ENCODE measurements around the gene TPSD1. TPM values are rescaled to one million over a fixed set of nuclear protein-coding genes. Genes with fewer than 3 reads are reported as not detected.

The TPSD1 gene
- total and polyA plus RNA-seq, 2 experiments from 2014 or later = 0.17 TPM; not detected in 1

- TF ChIP-seq REST (IDR thresholded peaks at IDR 0.05; ENCODE audit: unreplicated experiment) (no peak), EZH2phosphoT487 (IDR thresholded peaks at IDR 0.05; ENCODE audit: unreplicated experiment) (no peak), ZNF331 (CRISPR knock-in tag; IDR thresholded peaks at IDR 0.05; ENCODE audit: low read depth) (no peak), STAT1 (IDR thresholded peaks at IDR 0.05; ENCODE audit: unreplicated experiment) (no peak), NANOG (IDR thresholded peaks at IDR 0.05; ENCODE audit: borderline replicate concordance) (no peak), ETS1 (IDR thresholded peaks at IDR 0.05) (no peak), POLR2AphosphoS5 (IDR thresholded peaks at IDR 0.05; ENCODE audit: low read depth) (no peak), CREB1 (CRISPR knock-in tag; IDR thresholded peaks at IDR 0.05; ENCODE audit: low read depth) (no peak), EZH2 (IDR thresholded peaks at IDR 0.05; ENCODE audit: low read depth, unreplicated experiment) (no peak)
- TF ChIP-seq, protein P1, sequence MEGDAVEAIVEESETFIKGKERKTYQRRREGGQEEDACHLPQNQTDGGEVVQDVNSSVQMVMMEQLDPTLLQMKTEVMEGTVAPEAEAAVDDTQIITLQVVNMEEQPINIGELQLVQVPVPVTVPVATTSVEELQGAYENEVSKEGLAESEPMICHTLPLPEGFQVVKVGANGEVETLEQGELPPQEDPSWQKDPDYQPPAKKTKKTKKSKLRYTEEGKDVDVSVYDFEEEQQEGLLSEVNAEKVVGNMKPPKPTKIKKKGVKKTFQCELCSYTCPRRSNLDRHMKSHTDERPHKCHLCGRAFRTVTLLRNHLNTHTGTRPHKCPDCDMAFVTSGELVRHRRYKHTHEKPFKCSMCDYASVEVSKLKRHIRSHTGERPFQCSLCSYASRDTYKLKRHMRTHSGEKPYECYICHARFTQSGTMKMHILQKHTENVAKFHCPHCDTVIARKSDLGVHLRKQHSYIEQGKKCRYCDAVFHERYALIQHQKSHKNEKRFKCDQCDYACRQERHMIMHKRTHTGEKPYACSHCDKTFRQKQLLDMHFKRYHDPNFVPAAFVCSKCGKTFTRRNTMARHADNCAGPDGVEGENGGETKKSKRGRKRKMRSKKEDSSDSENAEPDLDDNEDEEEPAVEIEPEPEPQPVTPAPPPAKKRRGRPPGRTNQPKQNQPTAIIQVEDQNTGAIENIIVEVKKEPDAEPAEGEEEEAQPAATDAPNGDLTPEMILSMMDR (conservative IDR thresholded peaks at IDR 0.05; ENCODE audit: low read depth in 2 of 2) = no peak
Observed at GRCh38 chr16:1209081-1209480, 46.8 kb upstream of the TPSD1 start (continued).

DNA sequence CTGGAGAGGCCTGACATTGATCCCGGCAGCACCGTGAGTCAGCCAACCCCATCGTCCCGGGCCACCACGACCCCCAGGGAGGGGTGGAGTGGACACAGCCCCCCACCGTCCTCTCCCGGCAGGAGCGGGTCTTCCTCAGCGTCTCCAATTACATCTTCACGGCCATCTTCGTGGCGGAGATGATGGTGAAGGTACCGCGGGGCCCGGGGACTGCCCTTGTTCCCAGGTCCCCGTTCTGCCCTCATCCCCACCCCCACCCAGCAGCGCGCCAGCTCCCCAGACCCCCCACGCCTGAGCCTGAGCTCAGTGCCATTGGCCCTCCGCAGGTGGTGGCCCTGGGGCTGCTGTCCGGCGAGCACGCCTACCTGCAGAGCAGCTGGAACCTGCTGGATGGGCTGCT, 45.4 kb upstream of the TPSD1 start:
- H3K9me2 ChIP-seq (ENCODE audit: insufficient read depth) = no peaks in the 10 kb centered on the region
- no peak overlapping the region for H3K27ac ChIP-seq (ENCODE audit: low read depth)
- no peak overlapping the region for H2AFZ ChIP-seq
- no peaks in the 10 kb centered on the region for H4K20me1 ChIP-seq (replicated peaks; ENCODE audit: insufficient read depth)
- no peaks in the 10 kb centered on the region for H3K36me3 ChIP-seq (ENCODE audit: insufficient read depth)
- no peak overlapping the region for H3K4me2 ChIP-seq
- Mint-ChIP-seq H3K4me3 (no peak overlapping the region), H3K36me3 (ENCODE audit: low read depth) (0 out of 3 replicates have a peak, but pooled peaks cover 3% of the 10 kb centered on the region), H3K4me1 (no peaks in the 10 kb centered on the region), H3K27me3 (ENCODE audit: insufficient read depth, low read depth, poor library complexity) (peaks cover 12% of the 10 kb centered on the region), H3K27ac (no peak overlapping the region), H3K9me3 (no peaks in the 10 kb centered on the region)
- no peaks in the 10 kb centered on the region for H3F3A ChIP-seq (replicated peaks; ENCODE audit: low read depth)
- ATAC-seq (no peak), DNase-seq (ENCODE audit: low spot score) (no peak)
- H3K79me2 ChIP-seq (replicated peaks; ENCODE audit: insufficient read depth) = no peaks in the 10 kb centered on the region
- H3K4me1 ChIP-seq (ENCODE audit: insufficient read depth) = no peaks in the 10 kb centered on the region
- no peak overlapping the region for H3K4me3 ChIP-seq
- no peaks in the 10 kb centered on the region for H3K27me3 ChIP-seq (ENCODE audit: insufficient read depth)
- TF ChIP-seq, protein P1 (conservative IDR thresholded peaks at IDR 0.05; ENCODE audit: low read depth in 2 of 2) = no peak
- TF ChIP-seq EZH2 (IDR thresholded peaks at IDR 0.05; ENCODE audit: low read depth, unreplicated experiment) (no peak), CREB1 (CRISPR knock-in tag; IDR thresholded peaks at IDR 0.05; ENCODE audit: low read depth) (no peak), STAT1 (IDR thresholded peaks at IDR 0.05; ENCODE audit: unreplicated experiment) (no peak), REST (IDR thresholded peaks at IDR 0.05; ENCODE audit: unreplicated experiment) (no peak), ETS1 (IDR thresholded peaks at IDR 0.05) (no peak), ZNF114 (CRISPR knock-in tag; IDR thresholded peaks at IDR 0.05) (no peak)
